OCI-LY3 (cell line): ENCODE results near the gene RNFT2.

Experiments
- H2AFZ ChIP-seq: fragments of 200-600, 300-600 bp; shearing (Covaris generic); 2 replicates; pipeline ENCODE4 v1.6.0; 2014; ENCODE audit warnings: antibody characterized with exemption, low read depth, low read length
- H3K27ac ChIP-seq: fragments of 200-600, 300-600 bp; sonication (generic); 2 replicates; pipeline ENCODE4 v1.5.1; 2014; ENCODE audit warnings: mild to moderate bottlenecking, low read length, moderate library complexity, mixed read lengths
- H3K27me3 ChIP-seq: fragments of 200-600, 300-600 bp; sonication (generic); 2 replicates; pipeline ENCODE4 v1.6.1; 2014; ENCODE audit warnings: low read depth, low read length, mixed read lengths
- H3K36me3 ChIP-seq: fragments of 200-600, 300-600 bp; sonication (generic); replicated peaks from 2 replicates; pipeline ENCODE3; 2014; ENCODE audit warnings: low read depth, low read length, mixed read lengths
- H3K4me1 ChIP-seq: fragments of 300-600, 200-600 bp; sonication (generic); 2 replicates; pipeline ENCODE4 v1.6.1; 2014; ENCODE audit warnings: low read length, mixed read lengths
- H3K4me2 ChIP-seq: fragments of 200-600, 300-600 bp; sonication (generic); 2 replicates; pipeline ENCODE4 v1.6.1; 2014; ENCODE audit warnings: low read length, mixed read lengths
- H3K4me3 ChIP-seq: fragments of 300-600, 200-600 bp; sonication (generic); 2 replicates; pipeline ENCODE4 v1.5.1; 2014; ENCODE audit warnings: antibody characterized with exemption, mild to moderate bottlenecking, low read length, moderate library complexity
- H3K79me2 ChIP-seq: fragments of 300-600, 200-600 bp; shearing (Covaris generic); 2 replicates; pipeline ENCODE4 v1.6.1; 2014; ENCODE audit warnings: mild to moderate bottlenecking, low read length, mixed read lengths
- H3K9ac ChIP-seq: fragments of 300-600, 200-600 bp; shearing (Covaris generic); 2 replicates; pipeline ENCODE4 v1.6.0; 2014; ENCODE audit warnings: mild to moderate bottlenecking, low read length, moderate library complexity
- H3K9me3 ChIP-seq: fragments of 200-600, 300-600 bp; shearing (Covaris generic); 2 replicates; pipeline ENCODE4 v1.6.1; 2014; ENCODE audit warnings: low read length, mixed read lengths; ENCODE audit not compliant: insufficient read depth
- H4K20me1 ChIP-seq: fragments of 200-600, 300-600 bp; sonication (generic); 2 replicates; pipeline ENCODE4 v1.6.1; 2016; ENCODE audit warnings: low read length, mixed read lengths; ENCODE audit not compliant: insufficient read depth
- EZH2phosphoT487 ChIP-seq: fragments of 200-600 bp; shearing (Covaris generic); IDR thresholded peaks from 2 replicates; pipeline ENCODE4 v1.6.1; 2018; ENCODE audit warnings: antibody characterized with exemption, mixed run types, low read depth
- TF ChIP-seq, protein P1 (sequence below): fragments of 200-600, 300-600 bp; sonication (generic); IDR thresholded peaks from 2 replicates; pipeline ENCODE4 v1.5.1; 2014; ENCODE audit warnings: antibody characterized with exemption, low read length, low read depth

Gene RNFT2

DNA sequence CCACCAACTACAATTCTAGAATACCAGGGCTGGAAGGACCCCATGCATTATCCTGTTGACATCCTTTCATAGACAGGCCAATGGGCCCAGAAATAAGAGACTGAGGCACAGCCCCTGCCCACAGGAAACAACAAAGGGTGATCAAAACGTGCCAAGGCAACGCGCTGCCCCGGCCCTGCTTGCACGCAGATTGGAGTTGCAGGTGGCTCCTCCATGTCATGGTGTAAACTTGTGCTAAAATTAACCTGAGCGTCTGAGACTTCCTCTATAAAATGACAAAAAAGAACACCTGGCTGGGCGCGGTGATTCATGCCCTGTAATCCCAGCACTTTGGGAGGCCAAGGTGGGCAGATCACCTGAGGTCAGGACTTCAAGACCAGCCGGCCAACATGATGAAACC lies 30.4 kb upstream of the RNFT2 start:
- no peak overlapping the region for H3K27ac ChIP-seq
- H3K9ac ChIP-seq = no peak overlapping the region
- H3K36me3 ChIP-seq = peaks cover 5% of the 10 kb centered on the region
- no peak overlapping the region for H3K4me3 ChIP-seq
- H3K4me2 ChIP-seq = no peak overlapping the region
- no peak overlapping the region for H2AFZ ChIP-seq
- H3K9me3 ChIP-seq = no peaks in the 10 kb centered on the region
- peaks cover 8% of the 10 kb centered on the region; the same call in 1 of the 2 replicates for H3K4me1 ChIP-seq
- H3K79me2 ChIP-seq = no peaks in the 10 kb centered on the region
- no peaks in the 10 kb centered on the region for H4K20me1 ChIP-seq
- H3K27me3 ChIP-seq = peaks cover 3% of the 10 kb centered on the region; the same call in 1 of the 2 replicates
- TF ChIP-seq EZH2phosphoT487 = no peak
- TF ChIP-seq, protein P1, sequence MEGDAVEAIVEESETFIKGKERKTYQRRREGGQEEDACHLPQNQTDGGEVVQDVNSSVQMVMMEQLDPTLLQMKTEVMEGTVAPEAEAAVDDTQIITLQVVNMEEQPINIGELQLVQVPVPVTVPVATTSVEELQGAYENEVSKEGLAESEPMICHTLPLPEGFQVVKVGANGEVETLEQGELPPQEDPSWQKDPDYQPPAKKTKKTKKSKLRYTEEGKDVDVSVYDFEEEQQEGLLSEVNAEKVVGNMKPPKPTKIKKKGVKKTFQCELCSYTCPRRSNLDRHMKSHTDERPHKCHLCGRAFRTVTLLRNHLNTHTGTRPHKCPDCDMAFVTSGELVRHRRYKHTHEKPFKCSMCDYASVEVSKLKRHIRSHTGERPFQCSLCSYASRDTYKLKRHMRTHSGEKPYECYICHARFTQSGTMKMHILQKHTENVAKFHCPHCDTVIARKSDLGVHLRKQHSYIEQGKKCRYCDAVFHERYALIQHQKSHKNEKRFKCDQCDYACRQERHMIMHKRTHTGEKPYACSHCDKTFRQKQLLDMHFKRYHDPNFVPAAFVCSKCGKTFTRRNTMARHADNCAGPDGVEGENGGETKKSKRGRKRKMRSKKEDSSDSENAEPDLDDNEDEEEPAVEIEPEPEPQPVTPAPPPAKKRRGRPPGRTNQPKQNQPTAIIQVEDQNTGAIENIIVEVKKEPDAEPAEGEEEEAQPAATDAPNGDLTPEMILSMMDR = no peak

- H3K4me3 ChIP-seq = peak overlapping the region; percentile 64
- H3K4me1 ChIP-seq = peaks cover 4% of the 10 kb centered on the region; the same call in 1 of the 2 replicates
- H3K4me2 ChIP-seq = peak overlapping the region; percentile 91
- peaks cover 5% of the 10 kb centered on the region for H3K36me3 ChIP-seq
- no peaks in the 10 kb centered on the region for H3K9me3 ChIP-seq
- no peaks in the 10 kb centered on the region for H4K20me1 ChIP-seq
- H3K27ac ChIP-seq = no peak overlapping the region
- TF ChIP-seq EZH2phosphoT487 = no peak
- TF ChIP-seq, protein P1 = peak; percentile 82
- no peaks in the 10 kb centered on the region for H3K79me2 ChIP-seq
- H3K27me3 ChIP-seq = peaks cover 2% of the 10 kb centered on the region; the same call in 1 of the 2 replicates
- H3K9ac ChIP-seq = no peak overlapping the region
- peak overlapping the region; percentile 77; the same call in 1 of the 2 replicates for H2AFZ ChIP-seq
These were observed 29.0 kb upstream of the RNFT2 start for GRCh38 chr12:116708826-116709756.

DNA sequence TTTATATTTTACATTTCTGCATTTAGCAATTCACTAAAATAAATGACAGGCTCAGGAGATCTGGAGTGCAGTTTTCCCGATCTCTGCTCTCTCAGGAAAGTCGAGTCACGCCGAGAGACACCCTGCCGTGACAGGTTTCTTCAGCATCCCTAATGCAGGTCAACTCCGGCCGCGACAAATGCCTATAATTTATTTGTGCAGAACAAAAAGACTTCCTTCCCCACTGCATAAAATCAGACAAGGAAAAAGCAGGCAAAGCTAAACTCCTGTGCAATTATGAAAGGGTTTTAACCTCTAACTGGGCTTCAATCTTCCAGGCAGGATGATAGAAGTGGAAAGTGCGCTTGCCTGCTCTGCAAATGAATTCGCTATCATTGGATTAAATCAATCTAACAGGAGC lies 28.3 kb upstream of the RNFT2 start:
- no peak overlapping the region for H2AFZ ChIP-seq
- no peak overlapping the region for H3K4me3 ChIP-seq
- H3K4me2 ChIP-seq = no peak overlapping the region
- TF ChIP-seq, protein P1 = no peak
- no peak for TF ChIP-seq EZH2phosphoT487
- H3K9ac ChIP-seq = no peak overlapping the region
- H3K4me1 ChIP-seq = peaks cover 4% of the 10 kb centered on the region; the same call in 1 of the 2 replicates
- no peaks in the 10 kb centered on the region for H3K27me3 ChIP-seq
- H3K9me3 ChIP-seq = no peaks in the 10 kb centered on the region
- no peaks in the 10 kb centered on the region for H3K79me2 ChIP-seq
- H4K20me1 ChIP-seq = no peaks in the 10 kb centered on the region
- no peak overlapping the region for H3K27ac ChIP-seq
- H3K36me3 ChIP-seq = peaks cover 5% of the 10 kb centered on the region

DNA sequence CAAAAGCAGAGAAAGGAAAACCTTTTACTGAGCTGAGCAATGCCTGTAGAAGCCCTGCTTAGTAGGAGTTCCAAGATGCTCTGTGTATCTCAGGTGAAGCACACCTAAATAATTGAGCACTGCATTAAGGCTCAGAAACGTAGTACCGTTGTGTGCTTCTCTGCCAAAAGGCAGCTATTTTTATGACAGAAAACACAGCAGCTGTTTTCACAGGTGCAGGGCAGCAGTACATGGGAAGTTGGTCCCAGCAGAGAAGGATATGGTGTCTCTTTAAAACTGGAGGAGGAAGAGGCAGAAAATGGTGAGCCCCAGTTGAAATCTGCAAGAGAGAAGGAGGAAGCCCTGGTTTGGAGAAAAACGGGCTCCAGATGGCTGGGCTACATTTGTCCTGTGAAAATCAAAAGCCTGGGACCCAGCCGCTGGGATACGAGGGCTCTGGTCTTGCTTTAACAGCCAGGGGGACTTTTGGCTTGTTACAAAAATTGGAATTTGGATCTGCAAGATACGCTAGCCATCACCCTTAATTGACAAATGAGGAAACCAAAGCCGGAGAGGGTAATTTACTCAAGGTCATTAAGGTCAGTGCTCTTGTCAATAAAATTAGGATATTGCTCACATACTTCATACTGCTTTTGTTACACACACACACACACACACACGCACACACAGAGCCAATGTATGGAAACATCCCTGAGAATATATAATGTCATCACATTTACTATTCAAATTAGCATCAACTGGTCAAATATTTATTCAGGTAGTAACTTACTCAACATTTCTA lies 27.6 kb upstream of the RNFT2 start:
- H3K4me2 ChIP-seq = no peak overlapping the region
- H3K4me1 ChIP-seq = peaks cover 4% of the 10 kb centered on the region; the same call in 1 of the 2 replicates
- no peaks in the 10 kb centered on the region for H3K9me3 ChIP-seq
- H2AFZ ChIP-seq = no peak overlapping the region
- no peaks in the 10 kb centered on the region for H3K27me3 ChIP-seq
- H3K36me3 ChIP-seq = peaks cover 5% of the 10 kb centered on the region
- TF ChIP-seq, protein P1 = no peak
- no peak for TF ChIP-seq EZH2phosphoT487
- no peak overlapping the region for H3K4me3 ChIP-seq
- no peaks in the 10 kb centered on the region for H3K79me2 ChIP-seq
- H3K9ac ChIP-seq = no peak overlapping the region
- no peak overlapping the region for H3K27ac ChIP-seq
- H4K20me1 ChIP-seq = no peaks in the 10 kb centered on the region
